Esophagus muscularis mucosa (tissue), 4 donors: ENCODE results near the gene TNNT3. TPM values are rescaled to one million over a fixed set of nuclear protein-coding genes. Genes with fewer than 3 reads are reported as not detected.

ENCODE experiments used
- DNase-seq: peaks from one replicate; pipeline ENCODE4 v3.0.0-alpha.2; 2017; ENCODE audit errors: extremely low spot score
- H3K27ac ChIP-seq, 4 donors: fragments of 200-600 bp; sonication (generic); replicated peaks in 1 of 4; 1 replicate in 3 of 4; 2 replicates in 1 of 4; pipeline ENCODE4 v1.5.1; 2016 to 2019; ENCODE audit warnings: mild to moderate bottlenecking in 1 of 4
- H3K27me3 ChIP-seq, 4 donors: fragments of 200-600 bp; sonication (generic); one replicate each; pipeline versions ENCODE4 v1.5.1 to v1.6.0; 2016 to 2019
- H3K36me3 ChIP-seq, 4 donors: fragments of 200-600 bp; sonication (generic); one replicate each; pipeline ENCODE4 v1.5.1; 2016 to 2019
- H3K4me1 ChIP-seq, 4 donors: fragments of 200-600 bp; sonication (generic); one replicate each; pipeline ENCODE4 v1.5.1; 2016 to 2019
- H3K4me3 ChIP-seq, 4 donors: fragments of 200-600 bp; sonication (generic); 1 replicate in 2 of 4; 2 replicates in 2 of 4; pipeline ENCODE4 v1.5.1; 2016 to 2019; ENCODE audit warnings: mild to moderate bottlenecking in 4 of 4, moderate library complexity in 1 of 4
- H3K9me3 ChIP-seq, 4 donors: fragments of 200-600 bp; sonication (generic); 1 replicate in 3 of 4; 2 replicates in 1 of 4; pipeline ENCODE4 v1.5.1; 2016 to 2019
- CTCF ChIP-seq, 3 experiments: fragments of 200-600 bp in 2 of 3; fragments of 450-650 bp in 1 of 3; sonication (generic) in 2 of 3; IDR thresholded peaks; one replicate each; pipeline ENCODE4 v1.5.1; 2017 to 2019; ENCODE audit warnings: antibody characterized with exemption in 3 of 3, mild to moderate bottlenecking in 2 of 3, moderate library complexity in 1 of 3
- EP300 ChIP-seq: sonication (generic); formaldehyde crosslinking; IDR thresholded peaks from one replicate; pipeline ENCODE4 v1.6.1; 2017; ENCODE audit warnings: antibody characterized with exemption
- POLR2A ChIP-seq: fragments of 450-650 bp; IDR thresholded peaks from one replicate; pipeline ENCODE4 v1.6.1; 2017; ENCODE audit warnings: antibody characterized with exemption, moderate library complexity, mild to moderate bottlenecking, low read depth
- POLR2AphosphoS5 ChIP-seq, 2 donors: sonication (generic); formaldehyde crosslinking; IDR thresholded peaks; one replicate each; pipeline ENCODE4 v1.6.1; 2017; ENCODE audit warnings: antibody characterized with exemption in 2 of 2
- WGBS: methylation state at CpG from one replicate; pipeline ENCODE4 v1.1.5; 2018; 5-methylcytosine and 5-hydroxymethylcytosine counted together
- intact Hi-C: fragments of 100-400 bp; cut with DNase I; formaldehyde crosslinking; loops from one replicate; pipeline ENCODE4 v1.15.1; 2023
- total RNA-seq, 4 donors: library from RNA; depleted of rRNA; stranded (reverse); fragments of >200 nt; gene quantifications; one replicate each; pipeline versions ENCODE4 v1.1.0 to v1.2.1, GENCODE V29; 2016

The TNNT3 gene
- total RNA-seq, 4 donors from 2014 or later, result 2.8 to 6.0 (median 3.6) TPM

GRCh38 chr11:1968454-1969002 is 49.0 kb downstream of the TNNT3 start:
- Histone ChIP-seq H3K9me3 (no peaks in the 10 kb centered on the region), H3K36me3 (no peaks in the 10 kb centered on the region), H3K4me1 (no peaks in the 10 kb centered on the region), H3K4me3 (no peak overlapping the region), H3K27ac (no peak overlapping the region), H3K27me3 (no peaks in the 10 kb centered on the region)
- intact Hi-C loops, result no loop called here
- TF ChIP-seq CTCF (IDR thresholded peaks at IDR 0.05), result no peak
- no CpG with 5 or more reads among the region's 24 CpGs for WGBS
- DNase-seq, result no peak

GRCh38 chr11:1969035-1969434 is 49.5 kb downstream of the TNNT3 start:
- no CpG with 5 or more reads among the region's 21 CpGs for WGBS
- Histone ChIP-seq H3K4me3 (no peak overlapping the region), H3K4me1 (no peaks in the 10 kb centered on the region), H3K36me3 (no peaks in the 10 kb centered on the region), H3K27me3 (no peaks in the 10 kb centered on the region), H3K9me3 (no peaks in the 10 kb centered on the region), H3K27ac (no peak overlapping the region)
- TF ChIP-seq EP300 (no peak), POLR2A (no peak), POLR2AphosphoS5 (IDR thresholded peaks at IDR 0.05) (no peak)
- intact Hi-C loops, result no loop called here
- DNase-seq, result no peak

- H3K4me3 ChIP-seq, result no peak overlapping the region
- H3K4me1 ChIP-seq, result no peaks in the 10 kb centered on the region
- no CpG with 5 or more reads among the region's 23 CpGs for WGBS
- intact Hi-C loops, result no loop called here
- DNase-seq, result no peak
- H3K27me3 ChIP-seq, result no peaks in the 10 kb centered on the region
- H3K27ac ChIP-seq, result no peak overlapping the region
- H3K36me3 ChIP-seq, result no peaks in the 10 kb centered on the region
- TF ChIP-seq POLR2AphosphoS5 (IDR thresholded peaks at IDR 0.05) (no peak), POLR2A (no peak), CTCF (IDR thresholded peaks at IDR 0.05) (no peak), EP300 (no peak)
- no peaks in the 10 kb centered on the region for H3K9me3 ChIP-seq
Measured at GRCh38 chr11:1969776-1970175, 50.3 kb downstream of the TNNT3 start.

- Histone ChIP-seq H3K9me3 (no peaks in the 10 kb centered on the region), H3K4me1 (no peaks in the 10 kb centered on the region), H3K36me3 (no peaks in the 10 kb centered on the region), H3K27ac (no peak overlapping the region), H3K4me3 (no peak overlapping the region), H3K27me3 (no peaks in the 10 kb centered on the region)
- 75% methylated on average over 10 of the region's 15 CpGs for WGBS
- intact Hi-C loops, result no loop called here
- DNase-seq, result no peak
- TF ChIP-seq POLR2AphosphoS5 (IDR thresholded peaks at IDR 0.05), result no peak
- TF ChIP-seq POLR2A, result no peak
- no peak for TF ChIP-seq EP300
- no peak for TF ChIP-seq CTCF (IDR thresholded peaks at IDR 0.05)
Measured at GRCh38 chr11:1970956-1971355, 51.5 kb downstream of the TNNT3 start.

- H3K4me3 ChIP-seq, result no peak overlapping the region
- no peaks in the 10 kb centered on the region for H3K9me3 ChIP-seq
- no CpG with 5 or more reads among the region's 13 CpGs for WGBS
- H3K27ac ChIP-seq, result no peak overlapping the region
- H3K4me1 ChIP-seq, result no peaks in the 10 kb centered on the region
- TF ChIP-seq POLR2AphosphoS5 (IDR thresholded peaks at IDR 0.05) (no peak), CTCF (IDR thresholded peaks at IDR 0.05) (no peak), POLR2A (no peak), EP300 (no peak)
- intact Hi-C loops, result no loop called here
- H3K36me3 ChIP-seq, result no peaks in the 10 kb centered on the region
- DNase-seq, result no peak
- no peaks in the 10 kb centered on the region for H3K27me3 ChIP-seq
Measured at GRCh38 chr11:1975185-1975584, 55.7 kb downstream of the TNNT3 start.
